HepG2 (cell line): ENCODE data around the gene NFIC. TPM values are rescaled to one million over a fixed set of nuclear protein-coding genes. Genes with fewer than 3 reads are reported as not detected.
A peak's percentile ranks its signal among the peaks of the same experiment; 100 is the strongest.

Experiments
- HNF4G ChIP-seq, 2 experiments: sonication (generic) in 1 of 2; formaldehyde crosslinking in 1 of 2; IDR thresholded peaks; 2 replicates each; pipeline versions ENCODE4 v1.4.0 to v1.6.1; 2011 to 2020; ENCODE audit warnings: borderline replicate concordance in 2 of 2, low read depth in 2 of 2, mild to moderate bottlenecking in 2 of 2, low read length in 1 of 2, missing genetic modification reagents in 1 of 2, moderate library complexity in 1 of 2
- ISX ChIP-seq: sonication (generic); formaldehyde crosslinking; conservative IDR thresholded peaks from 2 replicates; pipeline ENCODE4 v1.5.0; 2020; ENCODE audit warnings: missing genetic modification reagents
- MAFG ChIP-seq: sonication (generic); formaldehyde crosslinking; IDR thresholded peaks from 2 replicates; pipeline ENCODE4 v1.5.1; 2020; ENCODE audit warnings: mild to moderate bottlenecking, missing genetic modification reagents
- PATZ1 ChIP-seq: sonication (generic); formaldehyde crosslinking; IDR thresholded peaks from 2 replicates; pipeline ENCODE4 v1.4.0; 2020; ENCODE audit warnings: missing genetic modification reagents
- PHF8 ChIP-seq: sonication (generic); formaldehyde crosslinking; IDR thresholded peaks from 2 replicates; pipeline ENCODE4 v1.5.0; 2020; ENCODE audit warnings: missing genetic modification reagents
- RXRA ChIP-seq: sonication (generic); formaldehyde crosslinking; IDR thresholded peaks from 2 replicates; pipeline ENCODE4 v1.5.1; 2020; ENCODE audit warnings: missing genetic modification reagents
- RXRB ChIP-seq: IDR thresholded peaks from 2 replicates; pipeline ENCODE4 v1.6.1; 2016; ENCODE audit warnings: borderline replicate concordance, missing genetic modification reagents, missing compliant biosample characterization
- STAG1 ChIP-seq: sonication (generic); formaldehyde crosslinking; IDR thresholded peaks from 2 replicates; pipeline ENCODE4 v1.4.0; 2020; ENCODE audit warnings: missing genetic modification reagents
- UBTF ChIP-seq: sonication (generic); formaldehyde crosslinking; IDR thresholded peaks from 2 replicates; pipeline ENCODE4 v1.4.0; 2020; ENCODE audit warnings: mild to moderate bottlenecking, missing genetic modification reagents
- ZFP91 ChIP-seq: sonication (generic); formaldehyde crosslinking; IDR thresholded peaks from 2 replicates; pipeline ENCODE4 v1.9.0; 2022; ENCODE audit warnings: missing genetic modification reagents, mild to moderate bottlenecking, borderline replicate concordance
- ZKSCAN5 ChIP-seq: sonication (generic); formaldehyde crosslinking; IDR thresholded peaks from 2 replicates; pipeline ENCODE4 v1.5.1; 2020; ENCODE audit warnings: mild to moderate bottlenecking, missing genetic modification reagents
- ZNF512B ChIP-seq: sonication (generic); formaldehyde crosslinking; IDR thresholded peaks from 2 replicates; pipeline ENCODE4 v1.5.1; 2020; ENCODE audit warnings: missing genetic modification reagents, mild to moderate bottlenecking, borderline replicate concordance
- ZNF687 ChIP-seq: sonication (generic); formaldehyde crosslinking; IDR thresholded peaks from 2 replicates; pipeline ENCODE4 v1.5.1; 2020; ENCODE audit warnings: mild to moderate bottlenecking, missing genetic modification reagents, moderate library complexity
- ZNF839 ChIP-seq: sonication (generic); formaldehyde crosslinking; IDR thresholded peaks from 2 replicates; pipeline ENCODE4 v1.4.0; 2020; ENCODE audit warnings: missing genetic modification reagents, mild to moderate bottlenecking, borderline replicate concordance
- polyA plus RNA-seq, 8 experiments: library from polyadenylated mRNA; depleted of rRNA in 3 of 8; stranded (reverse) in 7 of 8; unstranded in 1 of 8; fragments of >200 nt; fragmentation: Illumina TruSeq in 4 of 8; extraction: Trizol in 4 of 8; gene quantifications; 2 replicates each; pipeline versions ENCODE4 v1.2.1 to v1.2.3, GENCODE V29; 2011 to 2016; ENCODE audit warnings: low read depth in 4 of 8, missing spikeins in 1 of 8, mixed read lengths in 1 of 8; ENCODE audit not compliant: insufficient read depth in 1 of 8
- total RNA-seq, 5 experiments: library from RNA; depleted of rRNA; stranded (reverse); fragments of >200 nt; fragmentation: Illumina TruSeq; extraction: Trizol; gene quantifications; 2 replicates each; pipeline ENCODE4 v1.2.3, GENCODE V29; 2016; ENCODE audit warnings: low read depth in 1 of 5

NFIC gene
- total and polyA plus RNA-seq, 2 of the 13 experiments (the other 11 are each of a cell fraction or from before 2014, with no cell fraction given) = 1.3 to 2.5 TPM

- TF ChIP-seq UBTF = peak; percentile 39; the same call in 1 of the 2 replicates
- TF ChIP-seq MAFG = no peak
- TF ChIP-seq ISX (CRISPR knock-in tag) = no peak
- TF ChIP-seq ZNF839 (CRISPR knock-in tag) = no peak
- peak; percentile 77 for TF ChIP-seq ZNF687 (CRISPR knock-in tag)
- peak; percentile 39; the same call in 1 of the 2 replicates for TF ChIP-seq HNF4G (IDR thresholded peaks at IDR 0.05; ENCODE audit: borderline replicate concordance, low read depth, low read length)
- no peak for TF ChIP-seq HNF4G (CRISPR knock-in tag; IDR thresholded peaks at IDR 0.05; ENCODE audit: borderline replicate concordance, low read depth)
- TF ChIP-seq ZFP91 (CRISPR knock-in tag) = peak; percentile 66; the same call in 1 of the 2 replicates
- TF ChIP-seq PATZ1 = peak; percentile 80
- peak; percentile 59; the same call in 1 of the 2 replicates for TF ChIP-seq PHF8 (CRISPR knock-in tag)
- 0 out of 2 replicates have a peak, but pooled peaks have one; percentile 54 for TF ChIP-seq ZKSCAN5 (CRISPR knock-in tag)
- TF ChIP-seq RXRB (CRISPR knock-in tag) = 0 out of 2 replicates have a peak, but pooled peaks have one; percentile 25
- no peak for TF ChIP-seq STAG1 (CRISPR knock-in tag)
- TF ChIP-seq ZNF512B (CRISPR knock-in tag) = 0 out of 2 replicates have a peak, but pooled peaks have one; percentile 80
- TF ChIP-seq RXRA (CRISPR knock-in tag) = peak; percentile 55
Observed at GRCh38 chr19:3480383-3481091, 114.2 kb downstream of the NFIC start, which contains the start of gene SMIM24 (continued).
